ENCODE results near the gene FOXL2. TPM values are rescaled to one million over a fixed set of nuclear protein-coding genes. Genes with fewer than 3 reads are reported as not detected.

Gene FOXL2
- total and polyA plus RNA-seq, 2 of the 13 experiments (the other 11 are each of a cell fraction or from before 2014, with no cell fraction given), result not detected

GRCh38 chr3:138975351-138975750 lies 28.4 kb upstream of the FOXL2 start:
- TF ChIP-seq ZNF20 (CRISPR knock-in tag; IDR thresholded peaks at IDR 0.05) (no peak), HOXA9 (CRISPR knock-in tag; IDR thresholded peaks at IDR 0.05; ENCODE audit: borderline replicate concordance) (no peak), ZBTB7B (CRISPR knock-in tag; IDR thresholded peaks at IDR 0.05) (no peak), ZNF709 (CRISPR knock-in tag; IDR thresholded peaks at IDR 0.05) (no peak), MED1 (CRISPR knock-in tag; IDR thresholded peaks at IDR 0.05) (no peak), CHD4 (IDR thresholded peaks at IDR 0.05; ENCODE audit: borderline replicate concordance, low read length) (no peak), RNF2 (conservative IDR thresholded peaks at IDR 0.05; ENCODE audit: low read depth) (no peak), SOX5 (CRISPR knock-in tag; IDR thresholded peaks at IDR 0.05; ENCODE audit: borderline replicate concordance) (no peak), SCMH1 (CRISPR knock-in tag; IDR thresholded peaks at IDR 0.05; ENCODE audit: borderline replicate concordance) (no peak), ZNF577 (CRISPR knock-in tag; IDR thresholded peaks at IDR 0.05; ENCODE audit: borderline replicate concordance, low read depth) (no peak), ZIK1 (CRISPR knock-in tag; IDR thresholded peaks at IDR 0.05; ENCODE audit: borderline replicate concordance, low read depth) (no peak), POLR2AphosphoS5 (IDR thresholded peaks at IDR 0.05; ENCODE audit: low read depth, low read length) (no peak), ZC3H13 (CRISPR knock-in tag; IDR thresholded peaks at IDR 0.05) (no peak), ZNF354B (CRISPR knock-in tag; IDR thresholded peaks at IDR 0.05) (no peak), SIN3A (IDR thresholded peaks at IDR 0.05; ENCODE audit: borderline replicate concordance, low read depth, low read length) (no peak), ZNF883 (CRISPR knock-in tag; IDR thresholded peaks at IDR 0.05; ENCODE audit: not compliant biosample characterization) (no peak), RFXANK (CRISPR knock-in tag; IDR thresholded peaks at IDR 0.05) (no peak), JDP2 (CRISPR knock-in tag; IDR thresholded peaks at IDR 0.05; ENCODE audit: borderline replicate concordance) (no peak)
- TF ChIP-seq, protein P1, sequence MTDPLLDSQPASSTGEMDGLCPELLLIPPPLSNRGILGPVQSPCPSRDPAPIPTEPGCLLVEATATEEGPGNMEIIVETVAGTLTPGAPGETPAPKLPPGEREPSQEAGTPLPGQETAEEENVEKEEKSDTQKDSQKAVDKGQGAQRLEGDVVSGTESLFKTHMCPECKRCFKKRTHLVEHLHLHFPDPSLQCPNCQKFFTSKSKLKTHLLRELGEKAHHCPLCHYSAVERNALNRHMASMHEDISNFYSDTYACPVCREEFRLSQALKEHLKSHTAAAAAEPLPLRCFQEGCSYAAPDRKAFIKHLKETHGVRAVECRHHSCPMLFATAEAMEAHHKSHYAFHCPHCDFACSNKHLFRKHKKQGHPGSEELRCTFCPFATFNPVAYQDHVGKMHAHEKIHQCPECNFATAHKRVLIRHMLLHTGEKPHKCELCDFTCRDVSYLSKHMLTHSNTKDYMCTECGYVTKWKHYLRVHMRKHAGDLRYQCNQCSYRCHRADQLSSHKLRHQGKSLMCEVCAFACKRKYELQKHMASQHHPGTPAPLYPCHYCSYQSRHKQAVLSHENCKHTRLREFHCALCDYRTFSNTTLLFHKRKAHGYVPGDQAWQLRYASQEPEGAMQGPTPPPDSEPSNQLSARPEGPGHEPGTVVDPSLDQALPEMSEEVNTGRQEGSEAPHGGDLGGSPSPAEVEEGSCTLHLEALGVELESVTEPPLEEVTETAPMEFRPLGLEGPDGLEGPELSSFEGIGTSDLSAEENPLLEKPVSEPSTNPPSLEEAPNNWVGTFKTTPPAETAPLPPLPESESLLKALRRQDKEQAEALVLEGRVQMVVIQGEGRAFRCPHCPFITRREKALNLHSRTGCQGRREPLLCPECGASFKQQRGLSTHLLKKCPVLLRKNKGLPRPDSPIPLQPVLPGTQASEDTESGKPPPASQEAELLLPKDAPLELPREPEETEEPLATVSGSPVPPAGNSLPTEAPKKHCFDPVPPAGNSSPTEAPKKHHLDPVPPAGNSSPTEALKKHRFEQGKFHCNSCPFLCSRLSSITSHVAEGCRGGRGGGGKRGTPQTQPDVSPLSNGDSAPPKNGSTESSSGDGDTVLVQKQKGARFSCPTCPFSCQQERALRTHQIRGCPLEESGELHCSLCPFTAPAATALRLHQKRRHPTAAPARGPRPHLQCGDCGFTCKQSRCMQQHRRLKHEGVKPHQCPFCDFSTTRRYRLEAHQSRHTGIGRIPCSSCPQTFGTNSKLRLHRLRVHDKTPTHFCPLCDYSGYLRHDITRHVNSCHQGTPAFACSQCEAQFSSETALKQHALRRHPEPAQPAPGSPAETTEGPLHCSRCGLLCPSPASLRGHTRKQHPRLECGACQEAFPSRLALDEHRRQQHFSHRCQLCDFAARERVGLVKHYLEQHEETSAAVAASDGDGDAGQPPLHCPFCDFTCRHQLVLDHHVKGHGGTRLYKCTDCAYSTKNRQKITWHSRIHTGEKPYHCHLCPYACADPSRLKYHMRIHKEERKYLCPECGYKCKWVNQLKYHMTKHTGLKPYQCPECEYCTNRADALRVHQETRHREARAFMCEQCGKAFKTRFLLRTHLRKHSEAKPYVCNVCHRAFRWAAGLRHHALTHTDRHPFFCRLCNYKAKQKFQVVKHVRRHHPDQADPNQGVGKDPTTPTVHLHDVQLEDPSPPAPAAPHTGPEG (CRISPR knock-in tag; IDR thresholded peaks at IDR 0.05), result no peak
- CTCF ChIA-PET (ENCODE audit: low intra/inter-chr PET ratio, low total read pairs), result no interaction called here
- H4K20me1 ChIP-seq (ENCODE audit: insufficient read depth, low read length), result no peaks in the 10 kb centered on the region
- H3K9ac ChIP-seq (ENCODE audit: insufficient read depth, low read depth, low read length), result no peak overlapping the region
- in situ Hi-C loops (cut with HindIII; ENCODE audit: extremely low pct_ligation_motif_present, low pct_unique_long_range_greater_than_20kb), result loop anchor here (5.0 kb wide), 1 partner anchor 38 kb away; no protein-coding TSS in a partner anchor
- H3K79me2 ChIP-seq (ENCODE audit: insufficient read depth, low read length), result no peaks in the 10 kb centered on the region
- no peak for FAIRE-seq
- H3K9me3 ChIP-seq (ENCODE audit: low read length), result no peaks in the 10 kb centered on the region
- H3K4me1 ChIP-seq (ENCODE audit: insufficient read depth, low read length), result peaks cover 9% of the 10 kb centered on the region; the same call in 1 of the 2 replicates
- intact Hi-C loops (cut with micrococcal nuclease; ENCODE audit: unreplicated experiment), result no loop called here
- H2AFZ ChIP-seq (ENCODE audit: low read length), result no peak overlapping the region
- BruUV-seq (replicated peaks), result no TSS peak
- no peak overlapping the region for H3K27ac ChIP-seq (ENCODE audit: extremely low read length, insufficient read depth, low read length)
- no peak for ATAC-seq
- no peak overlapping the region for H3K4me2 ChIP-seq (ENCODE audit: low read depth, low read length)
- H3K36me3 ChIP-seq (replicated peaks in 1 of 2; ENCODE audit: control insufficient read depth in 1 of 2, insufficient read depth in 2 of 2, low read length in 2 of 2), result no peaks in the 10 kb centered on the region
- WGBS (ENCODE audit: low lambda C conversion rate), result 47% methylated on average over 2 of the region's 8 CpGs
- DNase-seq (ENCODE audit: low spot score), result no peak
- H3K4me3 ChIP-seq (replicated peaks in 1 of 3; ENCODE audit: insufficient read depth in 1 of 3, low read depth in 2 of 3, low read length in 3 of 3), result no peak overlapping the region
- POLR2A ChIA-PET, result no interaction called here
- H3K27me3 ChIP-seq (ENCODE audit: control insufficient read depth in 1 of 2, insufficient read depth in 2 of 2, low read length in 2 of 2), result peaks cover 0 to 16% of the 10 kb centered on the region in 2 experiments; a peak in 2 of 5 replicates
